Stimulated activated naive CD4-positive, alpha-beta T cell treated with Interleukin-2 at 50 U/mL for 16 hours (primary cell): ENCODE results near the gene IRF2BP1.
"Not testable (repeated sequence)": the region's sequence is repeated elsewhere in the genome, so short reads cannot be mapped to it uniquely, and the experiment has no call there.

Experiments used
- DNase-seq: peaks from one replicate; lab custom pipeline; 2025; lab: John Stamatoyannopoulos, UW

The IRF2BP1 gene

DNA sequence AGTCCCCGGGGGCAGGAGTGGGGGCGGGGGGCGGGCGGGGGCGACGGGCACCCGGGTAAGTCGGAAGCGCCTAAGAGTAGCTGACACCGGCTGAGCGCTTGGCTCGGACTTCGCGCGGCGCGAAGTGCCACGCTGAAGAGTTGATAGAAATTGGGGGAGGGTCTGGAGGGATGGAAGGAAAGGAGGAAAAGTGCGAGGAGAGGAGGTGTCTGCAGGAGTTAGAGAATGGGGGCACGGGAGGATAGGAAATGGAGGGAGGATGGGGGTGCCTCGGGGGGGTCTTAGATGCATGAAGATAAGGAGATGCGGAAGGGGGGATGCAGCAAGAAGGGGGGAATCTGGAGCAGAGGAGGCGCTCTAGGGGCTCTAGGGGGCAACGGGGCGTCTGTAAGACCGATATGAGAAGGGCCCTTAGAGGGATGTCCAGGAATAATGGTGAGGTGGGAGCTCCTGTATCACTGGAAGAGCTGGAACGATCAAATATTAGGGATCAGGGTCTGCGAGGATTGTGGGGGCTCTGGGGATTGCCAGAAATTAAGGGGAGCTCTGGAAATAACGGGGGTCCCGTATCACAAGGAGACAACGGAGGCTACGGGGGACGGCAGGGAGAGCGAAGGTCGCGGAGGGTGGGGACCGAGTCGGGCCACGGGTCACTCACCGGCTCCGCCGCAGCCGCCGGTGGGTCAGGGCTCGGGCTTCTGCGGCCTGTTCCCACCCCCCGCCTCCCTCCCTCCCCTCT, 16.1 kb upstream of the IRF2BP1 start, which contains the start of gene MYPOP:
Gene MYPOP (minus strand): TSS at position 702 of the 739 bp plus-strand sequence. CDS start 840 bp downstream, outside the sequence.
- DNase-seq, result no peak

DNA sequence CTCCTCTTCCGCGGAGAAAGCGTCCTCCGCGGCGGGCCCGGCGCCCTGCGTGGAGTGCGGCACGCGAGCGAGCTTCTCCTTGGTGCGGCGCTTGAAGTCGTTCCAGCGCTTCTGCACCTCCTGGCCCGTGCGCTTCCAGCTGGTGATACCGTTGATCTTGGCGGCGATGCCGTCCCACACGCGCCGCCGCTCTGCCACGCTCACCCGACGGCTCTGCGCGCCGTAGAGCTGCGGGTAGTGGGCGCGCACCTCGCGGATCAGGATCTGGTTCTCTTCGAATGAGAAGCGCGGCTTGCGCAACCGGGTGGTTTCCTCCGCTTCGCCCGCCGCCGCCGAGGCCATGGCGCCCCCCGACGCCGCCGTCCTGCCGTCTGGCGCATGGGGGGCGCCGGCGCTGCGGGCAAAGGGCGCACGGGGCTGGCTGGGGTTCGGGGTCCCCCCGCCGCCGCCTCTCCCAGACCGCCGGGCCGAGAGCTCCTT, 15.5 kb upstream of the IRF2BP1 start:
- peak; percentile 11 for DNase-seq

DNA sequence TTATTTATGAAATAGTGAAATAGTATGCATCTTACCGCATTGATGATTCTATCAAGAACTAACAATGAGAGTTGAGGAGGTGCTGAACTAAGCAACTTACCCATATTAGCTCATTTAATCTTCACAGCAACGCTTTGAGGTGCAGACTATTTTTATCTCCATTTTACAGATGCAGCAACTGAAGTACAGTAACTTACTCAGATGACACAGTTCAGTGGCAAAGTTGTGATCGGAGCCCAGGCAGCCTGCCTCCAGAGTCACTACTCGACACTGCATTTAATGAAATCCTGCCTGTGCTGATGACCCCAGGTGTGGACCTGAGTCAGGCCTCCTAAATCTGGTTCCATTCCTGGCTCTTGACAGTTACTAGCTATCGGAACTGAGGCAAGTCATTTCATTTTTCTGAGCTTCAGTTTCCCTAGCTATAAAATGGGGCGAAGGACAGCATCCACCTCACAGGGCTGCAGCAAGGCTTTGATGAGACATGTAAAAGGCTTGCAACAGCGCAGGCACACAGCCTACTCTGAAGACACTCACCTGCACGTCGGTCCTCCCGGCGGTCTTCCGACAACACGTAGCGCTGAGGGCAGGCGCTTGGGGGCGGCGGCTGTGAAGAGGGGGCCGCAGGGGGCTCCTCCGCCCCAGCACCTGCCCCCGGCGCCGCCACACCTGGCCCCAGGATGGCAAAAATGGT, 14.9 kb upstream of the IRF2BP1 start:
- DNase-seq, result no peak

DNA sequence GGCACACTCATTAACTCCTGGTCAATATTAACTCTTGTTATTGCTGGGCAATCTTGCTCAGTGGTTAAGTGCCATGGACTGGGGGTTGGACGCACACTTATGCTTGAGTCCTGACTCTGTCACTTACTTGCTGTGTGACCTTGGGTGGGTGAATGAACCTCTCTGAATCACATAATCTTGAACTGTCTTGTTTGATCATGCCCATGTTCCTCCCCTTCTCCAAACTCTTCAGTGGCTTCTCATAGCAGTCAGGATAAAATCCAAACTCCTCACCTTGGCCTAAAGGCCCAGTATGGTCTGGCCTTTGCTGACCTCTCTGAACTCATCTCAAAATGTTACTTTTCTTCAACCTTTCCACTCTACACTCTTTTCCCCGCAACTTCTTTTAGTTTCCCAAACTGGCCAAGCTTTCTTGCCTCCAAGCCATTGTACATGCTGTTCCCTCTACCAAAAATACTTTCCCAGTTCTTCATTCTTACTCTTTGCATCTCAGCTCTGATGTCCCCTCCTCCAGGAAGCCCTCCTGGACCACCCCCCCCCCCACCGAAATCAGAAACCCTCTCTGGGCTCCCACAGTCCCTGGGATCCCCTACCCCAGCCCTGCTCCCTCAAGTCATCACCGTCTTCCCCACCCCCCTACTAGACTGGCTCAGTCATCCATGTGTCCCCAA, 14.1 kb upstream of the IRF2BP1 start:
- no peak for DNase-seq

DNA sequence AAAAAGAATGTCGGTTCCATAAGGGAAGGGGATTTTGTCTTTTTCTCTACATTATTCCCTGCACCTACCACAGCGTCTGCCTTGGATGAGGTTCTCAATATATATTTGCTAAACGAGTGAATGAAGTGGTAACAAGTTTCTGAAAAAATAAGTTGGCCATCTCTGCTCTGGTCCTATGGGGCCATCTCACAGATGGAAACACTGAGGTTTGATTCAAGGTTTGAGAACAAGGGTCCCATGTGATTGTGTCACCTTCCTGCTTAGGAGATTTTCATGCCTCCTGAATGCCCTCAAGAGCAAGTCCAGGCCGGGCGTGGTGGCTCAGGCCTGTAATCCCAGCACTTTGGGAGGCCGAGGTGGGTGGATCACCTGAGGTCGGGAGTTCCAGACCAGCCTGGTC, 13.3 kb upstream of the IRF2BP1 start:
- DNase-seq, result no peak

DNA sequence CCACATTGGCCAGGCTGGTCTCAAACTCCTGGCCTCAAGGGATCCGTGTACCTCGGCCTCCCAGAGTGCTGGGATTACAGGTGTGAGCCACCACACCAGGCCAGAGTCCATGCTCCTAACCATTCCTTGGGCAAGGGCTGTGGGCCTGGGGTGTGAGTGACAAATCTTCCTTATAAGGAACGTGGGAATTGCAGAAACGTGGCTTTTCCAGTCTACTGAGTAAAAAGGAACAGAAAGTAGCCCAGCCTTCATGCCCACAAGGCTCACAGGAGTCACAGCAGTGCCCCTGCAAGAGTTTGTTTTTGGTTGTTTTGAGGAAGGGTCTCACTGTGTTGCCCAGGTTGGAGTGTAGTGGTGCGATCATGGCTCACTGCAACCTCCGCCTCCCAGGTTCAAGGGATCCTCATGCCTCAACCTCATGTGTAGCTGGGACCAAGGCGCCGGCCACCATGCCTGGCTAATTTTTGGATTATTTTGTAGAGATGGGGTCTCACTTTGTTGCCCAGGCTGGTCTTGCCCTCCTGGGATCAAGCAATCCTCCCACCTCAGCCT, 11.4 kb upstream of the IRF2BP1 start:
- no peak for DNase-seq

DNA sequence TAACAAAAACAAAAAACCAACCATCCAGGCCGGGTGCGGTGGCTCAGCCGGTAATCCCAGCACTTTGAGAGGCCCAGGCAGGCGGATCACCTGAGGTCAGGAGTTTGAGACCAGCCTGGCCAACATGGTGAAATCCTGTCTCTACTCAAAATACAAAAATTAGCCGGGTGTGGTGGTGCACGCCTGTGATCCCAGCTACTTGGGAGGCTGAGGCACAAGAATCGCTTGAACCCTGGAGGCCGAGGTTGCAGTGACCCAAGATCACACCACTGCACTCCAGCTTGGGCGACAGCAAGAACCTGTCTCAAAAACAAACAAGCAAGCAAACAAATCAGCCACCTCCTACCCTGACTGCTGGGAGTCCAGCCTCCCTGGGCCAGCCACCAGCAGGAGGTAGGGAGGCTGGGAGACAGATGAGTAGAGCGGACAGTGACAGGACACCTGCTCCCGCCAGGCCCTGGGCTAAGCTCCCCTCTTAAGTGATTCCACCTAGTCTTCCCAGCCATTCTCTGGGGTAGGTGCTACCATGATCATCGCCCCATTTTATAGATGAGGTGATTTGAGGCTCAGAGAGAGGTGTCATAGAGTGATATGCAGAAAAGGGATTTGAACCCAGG, 10.2 kb upstream of the IRF2BP1 start:
- not testable (repeated sequence) for DNase-seq

DNA sequence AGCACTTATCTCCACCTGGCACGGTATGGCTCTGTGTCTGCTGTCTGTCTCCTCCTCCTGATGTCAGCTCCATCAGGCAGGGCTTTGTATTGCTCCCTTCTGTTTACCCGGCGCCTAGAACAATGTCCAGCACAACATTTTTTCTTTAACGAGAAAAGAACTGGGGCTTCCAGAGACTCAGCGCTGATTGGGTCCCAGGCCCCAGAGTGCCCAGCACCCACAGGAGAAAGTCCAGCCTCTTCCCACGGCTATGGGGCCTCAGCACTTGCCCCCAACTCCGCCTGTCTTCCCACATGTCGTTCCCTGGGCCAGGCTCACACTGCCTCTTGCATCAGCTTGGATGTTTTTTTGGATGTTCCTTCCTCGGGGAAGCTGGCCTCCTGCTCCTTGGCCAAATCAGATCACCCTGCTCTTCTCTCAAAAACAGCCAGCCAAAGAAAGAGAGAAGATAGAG, 9.6 kb upstream of the IRF2BP1 start:
- no peak for DNase-seq

DNA sequence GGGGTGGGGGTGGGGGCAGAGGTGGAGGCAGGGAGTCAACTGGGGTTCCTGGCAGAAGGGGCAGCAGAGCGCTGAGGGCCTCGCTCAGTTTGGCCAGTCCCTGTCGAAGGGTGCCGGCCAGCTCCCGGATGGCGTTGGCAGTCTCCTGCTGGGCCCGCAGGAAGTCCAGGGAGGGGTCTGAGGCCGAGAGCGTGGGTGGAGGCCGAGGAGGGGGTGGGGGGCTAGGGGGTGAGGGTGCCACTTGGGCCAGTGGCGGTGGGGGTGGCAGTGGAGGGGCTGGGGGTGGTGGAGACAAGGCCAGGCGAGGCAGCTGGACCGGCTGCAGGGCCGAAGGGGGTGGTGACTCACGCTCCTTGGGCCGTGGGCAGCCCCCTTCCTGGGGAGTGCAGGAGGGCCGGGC, 4.9 kb upstream of the IRF2BP1 start:
- no peak for DNase-seq

DNA sequence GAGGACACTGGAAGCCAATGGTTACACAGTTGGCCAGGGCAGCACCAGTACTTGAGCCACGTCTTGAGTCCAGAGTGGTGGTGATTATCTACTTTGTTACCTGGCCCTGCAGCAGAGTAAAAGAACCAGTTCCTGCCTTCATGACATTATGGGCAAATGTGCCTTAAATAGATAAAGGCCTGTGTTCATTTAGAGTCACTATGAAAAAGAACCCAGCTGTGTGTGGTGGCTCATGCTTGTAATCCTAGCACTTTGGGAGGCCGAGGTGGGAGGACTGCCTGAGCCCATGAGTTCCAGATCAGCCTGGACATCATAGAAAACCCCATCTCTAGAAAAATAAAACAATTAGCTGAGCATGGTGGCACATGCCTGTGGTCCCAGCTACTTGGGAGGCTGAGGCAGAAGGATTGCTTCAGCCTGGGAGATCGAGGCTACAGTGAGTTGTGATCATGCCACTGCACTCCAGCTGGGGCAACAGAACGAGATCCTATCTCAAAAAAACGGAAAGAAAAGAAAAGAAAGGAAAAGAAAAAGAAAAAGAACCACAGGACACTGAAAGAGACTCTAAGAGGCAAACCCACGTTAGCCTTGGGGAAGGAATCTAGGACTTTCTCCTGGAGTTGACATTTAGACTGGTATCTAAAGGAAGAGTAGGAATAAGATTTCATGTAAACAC, 3.4 kb upstream of the IRF2BP1 start:
- DNase-seq, result no peak

DNA sequence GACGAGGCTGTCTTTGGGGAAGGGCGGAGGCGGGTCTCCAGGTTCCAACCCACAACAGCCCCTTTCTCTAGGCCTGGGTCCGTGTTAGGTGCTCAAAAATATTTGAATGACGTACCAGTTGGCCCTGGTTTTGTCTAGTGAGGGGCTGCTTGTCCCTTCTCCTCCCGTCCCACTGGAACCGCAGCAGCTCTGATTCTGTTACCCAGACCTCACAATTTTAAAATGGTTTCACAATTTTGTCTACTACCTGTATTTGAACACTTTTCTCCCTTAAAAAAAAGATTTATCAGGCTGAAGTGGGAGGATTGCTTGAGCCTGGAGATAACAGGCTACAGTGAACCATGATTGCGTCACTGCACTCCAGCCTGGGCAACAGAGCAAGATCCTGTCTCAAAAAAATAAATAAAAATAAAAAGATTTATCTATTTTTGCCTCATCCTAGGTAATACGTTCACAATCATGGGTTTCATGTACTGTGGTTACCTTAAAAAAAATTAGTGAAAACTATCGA, 1.3 kb upstream of the IRF2BP1 start:
- no peak for DNase-seq

DNA sequence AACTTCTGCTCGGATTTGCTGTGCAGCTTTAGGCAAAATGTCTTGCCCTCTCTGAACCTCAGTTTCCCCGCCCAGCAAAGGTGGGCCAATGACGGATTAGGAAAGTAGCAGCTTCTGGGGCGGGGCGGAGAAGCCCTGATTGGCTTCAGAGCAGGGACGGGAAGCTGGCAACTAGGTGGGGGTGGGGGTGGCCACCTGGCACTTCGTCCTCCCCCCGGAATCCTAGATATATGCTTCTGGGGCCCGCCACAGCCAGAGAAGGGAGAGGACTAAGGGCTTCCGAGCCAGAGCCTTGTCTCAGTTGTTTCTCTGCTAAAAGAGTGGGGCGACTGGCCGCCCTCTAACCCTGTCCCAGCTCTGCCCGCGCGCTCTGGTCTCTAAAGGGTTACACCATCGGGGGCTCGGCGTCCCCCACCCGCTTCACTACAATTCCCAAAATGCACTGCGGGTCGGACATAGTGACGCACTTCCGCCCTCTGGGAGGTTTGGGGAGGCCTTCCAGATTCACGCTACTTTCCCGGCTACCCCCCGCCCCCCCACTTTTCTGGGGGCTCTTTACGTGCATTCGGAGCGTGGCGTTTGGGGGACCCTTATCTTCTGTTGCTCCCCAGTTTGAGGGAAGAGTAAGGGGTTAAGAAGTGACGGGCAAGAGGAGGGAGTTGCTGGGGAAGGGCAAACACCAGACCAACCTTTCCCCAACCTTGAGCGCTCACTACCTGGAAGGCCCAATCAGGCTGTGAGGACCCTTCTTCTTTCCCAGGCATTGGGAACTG, 672 bp upstream of the IRF2BP1 start:
- DNase-seq, result peak; percentile 87

DNA sequence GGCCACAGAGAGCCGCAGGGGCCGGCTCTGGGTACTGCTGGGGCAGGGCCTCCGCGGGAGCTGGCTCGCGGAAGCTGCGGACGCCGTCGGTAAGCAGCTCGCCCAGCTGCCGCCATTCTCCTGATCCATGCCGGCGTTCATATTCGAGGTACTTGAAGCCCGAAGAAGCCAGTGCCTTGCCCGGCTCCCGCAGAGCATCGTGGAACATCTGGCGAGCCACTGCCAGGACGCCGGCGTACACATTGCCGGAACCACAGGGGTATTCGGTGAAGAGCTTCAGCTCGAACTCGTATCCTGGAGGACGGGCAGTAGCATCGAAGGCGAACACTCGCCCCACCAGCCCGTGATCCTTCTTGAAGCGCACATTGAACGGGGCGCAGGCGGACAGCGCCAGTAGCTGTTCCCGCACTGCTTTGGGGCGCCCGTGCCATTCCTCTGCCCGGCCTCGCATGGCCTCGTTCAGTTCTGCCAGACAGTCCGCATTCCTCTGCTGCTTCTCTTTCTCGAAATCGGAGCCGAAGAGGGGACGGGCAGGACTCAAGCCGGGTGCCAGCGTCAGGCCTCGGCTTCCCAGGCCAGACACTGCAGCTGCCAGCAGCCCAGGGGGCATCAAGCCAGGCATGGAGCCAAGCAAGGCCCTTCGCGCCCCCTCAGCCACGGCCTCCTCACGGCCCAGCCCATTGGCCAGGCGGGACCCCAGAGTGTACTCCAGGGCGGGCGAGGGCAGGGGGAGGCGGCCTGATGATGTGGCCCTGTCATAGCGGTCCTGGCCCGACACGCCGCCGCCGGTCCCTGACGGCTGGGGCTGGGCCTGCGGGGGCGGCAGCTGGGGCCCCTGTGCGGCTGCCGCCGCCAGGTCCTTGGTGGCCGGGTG, 1.0 kb downstream of the IRF2BP1 start:
- DNase-seq, result no peak

DNA sequence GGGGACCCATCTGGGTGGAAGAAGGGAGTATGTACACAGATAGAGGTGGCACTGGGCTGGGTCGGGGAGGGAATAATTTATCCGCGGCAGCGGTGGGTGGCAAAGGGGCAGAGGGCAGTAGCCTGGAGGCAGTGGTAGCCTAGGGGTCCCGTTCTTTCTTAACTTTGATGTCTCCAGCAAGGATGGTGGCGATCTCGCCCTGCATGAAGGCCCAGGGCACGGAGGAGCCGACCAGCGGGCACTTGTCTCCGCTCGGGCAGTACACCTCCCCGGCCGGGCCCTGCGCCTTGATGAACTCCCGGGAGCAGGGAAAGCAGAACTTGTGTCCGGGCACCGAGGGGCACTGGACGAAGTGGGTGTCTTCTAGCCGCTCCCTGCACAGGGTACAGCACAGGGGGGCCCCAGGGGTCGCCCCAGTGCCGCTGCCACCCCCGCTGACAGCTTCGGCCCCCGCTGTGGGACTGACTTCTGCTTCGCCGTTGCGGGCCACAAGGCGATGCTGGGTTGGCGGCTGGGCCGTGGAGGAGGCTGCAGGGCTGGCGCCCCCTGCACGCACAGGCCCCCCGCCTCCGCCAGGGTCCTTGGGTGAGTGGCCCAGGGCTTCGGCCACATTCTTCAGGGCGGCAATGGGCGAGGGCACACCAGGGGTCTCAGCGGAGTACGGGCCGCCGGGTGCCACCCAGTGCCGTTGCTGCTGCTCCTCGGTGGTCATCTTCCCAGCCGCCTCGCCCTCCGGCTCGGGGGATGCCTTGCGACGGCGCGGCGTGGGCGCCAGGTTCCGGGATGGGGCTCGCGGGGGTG, 1.9 kb downstream of the IRF2BP1 start:
- no peak for DNase-seq

DNA sequence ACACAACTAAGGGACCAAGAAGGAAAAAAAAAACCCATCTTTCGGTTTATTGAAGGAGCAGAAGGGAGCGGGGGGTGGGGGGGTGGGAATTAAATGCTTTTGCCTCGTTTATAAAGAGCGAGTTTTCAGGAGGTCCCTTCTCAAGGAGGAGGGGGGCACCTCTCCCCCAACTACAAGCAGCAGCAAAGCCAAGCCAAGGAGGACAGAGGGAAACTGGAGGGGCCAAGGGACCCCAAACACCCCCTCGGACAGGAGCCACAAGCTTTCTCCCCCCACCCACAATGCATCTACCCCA, 2.4 kb downstream of the IRF2BP1 start:
- no peak for DNase-seq

DNA sequence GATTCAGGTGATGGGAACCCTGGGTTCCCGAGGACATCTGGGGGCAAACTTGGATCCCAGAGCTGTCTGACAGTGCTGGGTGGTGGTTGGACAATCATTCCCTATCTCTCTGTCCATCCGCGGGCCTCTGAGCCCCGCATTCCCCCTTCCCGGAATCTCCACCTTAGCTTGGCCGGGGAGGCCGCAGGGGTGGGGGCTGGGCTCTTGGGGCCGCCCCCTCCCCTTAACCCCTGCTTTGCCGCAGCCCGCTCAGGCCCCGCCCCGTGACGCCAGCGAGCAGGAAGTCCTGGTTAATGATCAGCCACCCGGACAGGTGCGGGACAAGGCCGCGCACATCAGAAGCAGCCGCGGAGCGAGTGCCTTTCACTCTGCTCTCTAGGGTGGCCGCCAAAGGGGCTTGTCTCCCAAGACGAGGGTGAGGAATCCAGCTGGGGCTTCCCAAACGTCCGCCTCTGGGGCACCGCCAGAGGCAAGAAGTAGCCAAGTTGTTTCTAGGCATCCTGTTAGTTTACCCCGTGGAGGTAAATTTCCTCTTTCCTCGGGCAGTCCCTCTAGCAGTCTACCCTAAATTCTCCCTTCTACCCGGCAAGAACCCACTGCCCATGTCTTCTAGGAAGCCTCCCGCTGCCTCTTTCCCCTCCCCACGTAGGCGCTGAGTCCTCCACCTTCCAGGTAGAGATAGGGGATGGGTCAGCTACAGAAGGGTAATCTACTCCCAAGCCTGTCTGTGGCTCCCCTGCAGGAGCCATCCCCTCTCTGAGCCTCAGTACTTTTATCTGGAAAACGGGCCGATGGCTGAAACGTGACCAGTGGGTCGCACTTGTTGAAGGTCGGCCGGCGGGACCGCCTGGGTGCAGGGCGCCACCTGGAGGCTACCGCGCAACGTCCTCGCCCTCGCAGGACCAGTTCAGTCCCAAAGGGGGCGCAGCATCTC, 3.0 kb downstream of the IRF2BP1 start:
- peak; percentile 76 for DNase-seq

DNA sequence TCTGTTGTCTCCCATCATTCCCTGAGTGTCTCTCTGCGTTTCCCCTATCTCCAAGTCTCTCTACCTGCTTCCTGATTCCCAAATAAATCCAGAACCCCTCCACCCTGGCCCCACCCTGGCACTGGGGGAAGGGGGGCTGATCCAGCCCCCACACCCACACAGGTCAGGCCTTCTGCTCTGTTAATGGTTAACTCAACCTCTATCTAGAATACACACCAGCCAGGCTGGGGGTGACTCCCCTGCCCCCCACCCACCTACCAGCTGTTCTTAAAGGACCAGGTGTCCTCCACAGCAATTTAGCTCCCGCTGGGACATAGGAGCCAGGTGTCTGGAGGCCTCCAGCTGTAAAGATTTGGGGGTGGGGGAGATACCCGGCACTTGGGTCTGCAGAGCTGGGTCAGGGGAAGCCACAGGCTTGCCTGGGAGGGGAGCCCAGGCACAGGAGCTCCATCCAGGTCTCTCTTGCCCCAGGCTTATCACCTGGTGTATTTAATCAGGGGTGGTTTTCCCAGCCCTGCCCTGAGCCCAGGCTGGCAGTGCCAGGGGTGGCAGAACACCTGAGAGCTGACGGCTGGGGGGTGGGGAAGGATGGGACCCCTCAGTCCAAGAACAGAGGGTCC, 3.9 kb downstream of the IRF2BP1 start:
- DNase-seq, result no peak
